ENCODE measurements around the gene TMEM163.

Gene TMEM163

GRCh38 chr2:134718817-134719814 is at the start of gene TMEM163:
TMEM163 (minus strand) TSS chr2:134719000.
- DNase-seq (ENCODE audit: insufficient read length, low spot score) (no peak), FAIRE-seq (no peak)
- no peak for TF ChIP-seq CTCF (IDR thresholded peaks at IDR 0.05; ENCODE audit: insufficient read depth, missing control alignments)

GRCh38 chr2:134766583-134766982 is 47.8 kb upstream of the TMEM163 start:
- FAIRE-seq (no peak), DNase-seq (ENCODE audit: insufficient read length, low spot score) (no peak)
- TF ChIP-seq CTCF (IDR thresholded peaks at IDR 0.05; ENCODE audit: insufficient read depth, missing control alignments) = no peak

GRCh38 chr2:134765987-134766386 is 47.2 kb upstream of the TMEM163 start:
- FAIRE-seq = no peak
- no peak for TF ChIP-seq CTCF (IDR thresholded peaks at IDR 0.05; ENCODE audit: insufficient read depth, missing control alignments)

GRCh38 chr2:134764164-134764563 is 45.4 kb upstream of the TMEM163 start:
- DNase-seq (ENCODE audit: insufficient read length, low spot score) (no peak), FAIRE-seq (no peak)

More at GRCh38 chr2:134765987-134766386, 47.2 kb upstream of the TMEM163 start:
- DNase-seq (ENCODE audit: insufficient read length, low spot score) = no peak

GRCh38 chr2:134763164-134763710 is 44.4 kb upstream of the TMEM163 start:
- no peak for TF ChIP-seq CTCF (IDR thresholded peaks at IDR 0.05; ENCODE audit: insufficient read depth, missing control alignments)
- no peak for DNase-seq (ENCODE audit: insufficient read length, low spot score)
- no peak for FAIRE-seq

More at GRCh38 chr2:134764164-134764563, 45.4 kb upstream of the TMEM163 start:
- no peak for TF ChIP-seq CTCF (IDR thresholded peaks at IDR 0.05; ENCODE audit: insufficient read depth, missing control alignments)

- FAIRE-seq (no peak), DNase-seq (ENCODE audit: insufficient read length, low spot score) (no peak)
- no peak for TF ChIP-seq CTCF (IDR thresholded peaks at IDR 0.05; ENCODE audit: insufficient read depth, missing control alignments)
Measured at GRCh38 chr2:134762508-134762907, 43.7 kb upstream of the TMEM163 start.

GRCh38 chr2:134760385-134760784 is 41.6 kb upstream of the TMEM163 start:
- FAIRE-seq = no peak
- no peak for DNase-seq (ENCODE audit: insufficient read length, low spot score)
- no peak for TF ChIP-seq CTCF (IDR thresholded peaks at IDR 0.05; ENCODE audit: insufficient read depth, missing control alignments)

Measured in D721Med (cell line).